NCI-H82 treated with DMSO at 0.1 percent for 48 hours (cell line): ENCODE measurements around the gene KIF1A.

Source experiments
- DNase-seq: peaks from one replicate; lab custom pipeline; 2025; ENCODE audit not compliant: unreplicated experiment; lab: John Stamatoyannopoulos, UW

Gene KIF1A

GRCh38 chr2:240819858-240820606 is at the start of gene KIF1A:
Gene KIF1A, minus strand, starts transcription at chr2:240820219. Its CDS starts 22,467 bp downstream, at chr2:240797752.
- peak; percentile 48 for DNase-seq

GRCh38 chr2:240869109-240869955 is 49.3 kb upstream of the KIF1A start:
- DNase-seq = no peak

- no peak for DNase-seq
These were observed 48.5 kb upstream of the KIF1A start, which contains the start of gene AGXT for GRCh38 chr2:240868286-240869108. Gene AGXT, plus strand, starts transcription at chr2:240868824. Its CDS starts 42 bp downstream, at chr2:240868866.

GRCh38 chr2:240865391-240865790 is 45.4 kb upstream of the KIF1A start:
- DNase-seq = no peak

- no peak for DNase-seq
These were observed 44.5 kb upstream of the KIF1A start for GRCh38 chr2:240864475-240864874.

GRCh38 chr2:240861547-240861946 is 41.5 kb upstream of the KIF1A start:
- no peak for DNase-seq

GRCh38 chr2:240858871-240859270 is 38.9 kb upstream of the KIF1A start:
- DNase-seq = no peak

- DNase-seq = no peak
These were observed 38.3 kb upstream of the KIF1A start for GRCh38 chr2:240858321-240858720.

GRCh38 chr2:240857039-240858008 is 37.3 kb upstream of the KIF1A start:
- no peak for DNase-seq

GRCh38 chr2:240856151-240856980 is 36.3 kb upstream of the KIF1A start:
- DNase-seq = no peak

GRCh38 chr2:240855670-240856069 is 35.7 kb upstream of the KIF1A start:
- no peak for DNase-seq

GRCh38 chr2:240852671-240853314 is 32.8 kb upstream of the KIF1A start:
- no peak for DNase-seq

- DNase-seq = peak; percentile 67
These were observed 31.3 kb upstream of the KIF1A start for GRCh38 chr2:240851078-240851991.

GRCh38 chr2:240850756-240851077 is 30.7 kb upstream of the KIF1A start:
- DNase-seq = no peak

- DNase-seq = no peak
These were observed 30.0 kb upstream of the KIF1A start for GRCh38 chr2:240850026-240850425.

GRCh38 chr2:240848900-240849680 is 29.1 kb upstream of the KIF1A start:
- DNase-seq = peak; percentile 70

- DNase-seq = no peak
These were observed 27.8 kb upstream of the KIF1A start for GRCh38 chr2:240847817-240848216.
